Measurements from ENCODE around the gene INTU.
"Not testable (repeated sequence)": the region's sequence is repeated elsewhere in the genome, so short reads cannot be mapped to it uniquely, and the experiment has no call there.

The INTU gene

DNA sequence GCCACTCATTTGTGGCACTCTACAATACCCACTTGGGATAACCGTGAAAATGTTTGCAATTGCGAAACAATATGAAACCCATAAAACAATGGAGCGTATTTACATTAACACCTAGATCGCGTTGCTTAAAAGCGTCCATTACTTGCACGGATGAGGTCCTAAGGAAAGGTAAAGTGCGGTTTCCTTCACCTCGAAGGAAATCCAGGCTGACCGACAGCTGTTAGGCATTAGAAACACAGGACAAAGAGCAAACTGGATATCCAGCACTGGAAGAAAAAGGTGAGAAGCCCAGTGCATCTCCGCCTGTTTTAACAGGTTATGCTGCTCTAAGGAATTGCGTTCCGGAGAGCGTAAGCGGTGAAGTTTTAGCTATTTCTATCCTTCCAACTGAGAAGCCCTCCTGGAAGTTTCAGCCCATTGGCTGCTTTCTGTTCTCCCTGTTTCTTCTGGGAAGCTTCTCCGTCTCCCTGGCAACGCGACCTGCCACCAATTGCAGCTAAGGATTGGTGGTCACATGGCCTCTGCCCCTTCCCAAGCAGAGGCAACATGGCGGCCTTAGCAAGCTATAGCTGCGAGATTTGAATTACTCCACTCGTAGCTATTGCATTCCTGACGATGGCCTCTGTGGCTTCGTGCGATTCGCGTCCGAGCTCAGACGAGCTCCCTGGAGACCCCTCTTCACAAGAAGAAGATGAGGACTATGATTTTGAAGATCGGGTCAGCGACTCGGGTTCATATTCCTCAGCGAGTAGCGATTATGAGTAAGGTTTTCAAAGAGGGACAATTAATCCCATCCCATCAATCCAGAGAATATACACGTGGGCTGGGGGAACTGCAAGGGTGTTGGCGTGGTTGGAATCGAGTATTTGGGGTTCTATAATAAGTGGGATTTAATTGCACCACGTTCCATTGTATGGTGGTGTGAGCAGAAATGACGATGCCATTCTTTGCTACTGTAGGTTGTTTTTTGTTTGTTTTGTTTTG, at the start of gene INTU:
INTU (plus strand) TSS at position 538 of the 984 bp plus-strand sequence; CDS start at position 616, 78 bp downstream.
- DNase-seq (ENCODE audit: low read depth in 2 of 2): no peak

DNA sequence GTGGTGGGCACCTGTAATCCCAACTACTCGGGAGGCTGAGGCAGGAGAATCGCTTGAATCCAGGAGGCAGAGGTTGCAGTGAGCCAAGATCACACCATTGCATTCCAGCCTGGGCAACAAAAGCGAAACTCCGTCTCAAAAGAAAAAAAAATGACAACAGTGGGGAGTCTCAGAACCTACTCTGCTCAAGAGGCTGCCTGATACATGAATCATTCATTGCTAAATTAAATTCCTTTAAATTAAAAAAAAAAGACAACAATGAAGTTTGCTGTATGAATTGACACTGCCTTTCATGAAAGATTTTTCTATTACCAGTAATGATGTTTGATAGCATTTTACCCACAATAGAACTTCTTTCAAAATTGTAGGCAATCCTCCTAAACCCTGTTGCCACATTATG, 46.3 kb upstream of the INTU start:
- DNase-seq (ENCODE audit: low read depth in 2 of 2): not testable (repeated sequence)

DNA sequence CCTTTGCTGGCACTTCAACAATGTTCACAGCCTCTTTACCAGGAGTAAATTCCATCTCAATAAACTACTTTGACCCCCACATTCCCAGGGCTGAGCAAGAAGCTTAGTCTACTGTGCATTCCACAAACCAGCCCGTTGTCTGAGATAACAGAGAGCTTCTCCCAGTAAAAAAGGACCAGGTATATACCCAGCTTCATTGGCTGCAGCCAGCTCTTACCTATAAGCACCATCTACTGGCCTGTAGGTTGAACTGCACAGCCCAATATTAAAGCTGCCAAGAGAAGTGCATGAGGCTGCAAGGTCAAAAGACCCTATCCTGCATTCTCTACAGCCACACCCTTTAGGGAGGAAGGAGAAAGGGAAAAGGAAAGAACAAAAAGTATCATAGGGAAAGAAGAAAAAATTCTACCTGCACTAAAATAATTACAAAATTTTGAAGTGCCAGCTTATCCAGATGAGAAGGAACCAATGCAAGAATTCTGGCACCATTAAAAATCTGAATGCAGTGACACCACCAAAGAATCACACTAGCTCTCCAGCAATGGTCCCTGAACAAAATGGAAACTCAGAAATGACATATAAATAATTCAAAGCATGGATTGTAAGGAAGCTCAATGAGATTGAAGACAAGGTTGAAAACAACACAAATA, 45.7 kb upstream of the INTU start:
- no peak for DNase-seq (ENCODE audit: low read depth in 2 of 2)

DNA sequence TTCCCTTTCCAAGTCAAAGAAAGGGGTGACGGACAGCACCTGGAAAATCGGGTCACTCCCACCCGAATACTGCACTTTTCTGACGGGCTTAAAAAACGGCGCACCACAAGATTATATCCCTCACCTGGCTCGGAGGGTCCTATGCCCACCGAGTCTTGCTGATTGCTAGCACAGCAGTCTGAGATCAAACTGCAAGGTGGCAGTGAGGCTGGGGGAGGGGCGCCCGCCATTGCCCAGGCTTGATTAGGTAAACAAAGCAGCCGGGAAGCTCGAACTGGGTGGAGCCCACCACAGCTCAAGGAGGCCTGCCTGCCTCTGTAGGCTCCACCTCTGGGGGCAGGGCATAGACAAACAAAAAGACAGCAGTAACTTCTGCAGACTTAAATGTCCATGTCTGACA, 43.6 kb upstream of the INTU start:
- DNase-seq (ENCODE audit: low read depth in 2 of 2): not testable (repeated sequence)

DNA sequence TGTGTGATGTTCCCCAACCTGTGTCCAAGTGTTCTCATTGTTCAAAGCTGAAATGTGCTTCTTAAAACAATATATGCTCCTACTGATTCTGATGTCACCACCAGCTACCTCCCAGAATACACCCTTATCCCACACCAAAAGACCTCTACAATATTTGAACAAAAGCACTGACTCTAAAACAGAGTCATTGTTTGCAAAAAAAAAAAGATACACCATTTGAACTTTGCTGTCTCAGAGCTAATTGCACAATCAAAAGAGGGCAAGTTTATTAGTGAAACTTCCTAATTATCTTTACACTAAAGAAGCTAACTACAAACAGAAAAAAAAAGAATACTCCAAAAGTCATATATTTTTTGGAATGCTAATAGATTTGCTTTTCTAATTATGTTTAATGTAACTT, 34.1 kb upstream of the INTU start:
- DNase-seq (ENCODE audit: low read depth in 2 of 2): no peak

DNA sequence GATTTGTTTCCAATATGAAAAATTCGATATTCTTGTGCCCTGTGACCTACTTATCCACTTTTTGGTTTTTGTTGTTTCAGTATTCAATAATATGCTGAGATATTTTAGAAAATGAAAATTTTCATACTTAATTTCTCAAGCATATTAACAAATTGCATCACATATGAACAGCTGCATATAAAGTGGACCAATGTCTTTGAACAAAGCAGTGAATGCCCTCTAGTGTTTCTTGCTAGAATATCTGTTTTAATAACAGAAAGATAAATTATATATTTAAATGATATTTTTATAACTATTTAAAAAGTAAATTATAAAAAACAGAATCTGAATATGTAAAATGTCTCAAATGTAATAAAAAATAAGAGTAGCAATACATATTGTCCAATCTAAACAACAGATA, 31.7 kb upstream of the INTU start:
- DNase-seq (ENCODE audit: low read depth in 2 of 2): no peak

DNA sequence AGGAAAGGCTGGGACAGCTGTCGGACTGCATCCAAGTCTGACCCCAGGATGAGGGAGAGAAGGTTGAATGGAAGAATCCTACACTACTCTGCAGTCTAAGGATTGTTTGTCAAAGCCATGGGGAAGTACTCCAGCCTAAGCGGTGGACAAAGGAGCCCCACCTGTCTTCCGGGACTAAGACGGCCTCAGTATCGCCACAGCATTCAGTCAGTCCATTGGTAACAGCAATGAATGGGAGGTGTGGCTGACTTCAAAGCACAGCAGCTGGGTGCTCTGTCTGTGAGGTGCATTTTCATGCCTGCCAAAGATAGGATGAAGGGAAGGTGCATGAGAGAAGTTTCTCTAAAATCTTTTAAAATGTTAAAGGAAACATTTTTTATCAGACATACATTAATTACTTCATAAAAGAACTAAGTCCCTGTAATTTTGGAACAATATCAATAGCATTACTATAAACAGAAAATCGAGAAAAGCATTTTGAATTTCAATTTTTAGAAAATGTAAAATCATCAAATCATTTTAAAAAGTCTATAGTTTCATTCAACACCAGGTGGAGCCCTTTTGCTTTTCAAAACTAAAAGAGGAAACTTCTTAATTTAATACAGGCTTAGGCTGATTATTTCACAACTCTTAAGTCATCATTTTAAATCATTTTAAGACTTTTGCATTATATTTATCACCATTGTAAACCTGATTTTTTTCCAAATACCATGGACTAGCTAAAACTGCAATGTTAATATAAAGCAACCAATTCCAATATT, 27.6 kb upstream of the INTU start:
- DNase-seq (ENCODE audit: low read depth in 2 of 2): no peak

DNA sequence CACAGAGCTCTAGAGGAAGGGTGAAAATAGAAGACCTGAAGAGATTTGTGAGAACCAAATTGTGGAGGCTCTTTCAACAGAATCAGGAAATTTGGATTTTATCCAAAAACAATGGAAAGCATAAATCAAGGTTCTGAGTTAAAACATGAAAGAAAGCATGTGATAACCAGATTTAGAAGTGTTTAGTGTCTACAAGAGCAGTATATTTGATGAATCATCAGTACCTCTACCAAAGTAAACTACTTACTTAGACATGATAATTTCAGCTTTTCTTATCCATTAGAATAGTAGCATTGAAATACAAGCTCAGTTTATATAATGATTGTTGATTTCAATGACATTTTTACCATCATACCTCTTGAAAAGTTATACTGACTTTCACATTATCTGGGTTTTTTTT, 25.9 kb upstream of the INTU start:
- no peak for DNase-seq (ENCODE audit: low read depth in 2 of 2)

DNA sequence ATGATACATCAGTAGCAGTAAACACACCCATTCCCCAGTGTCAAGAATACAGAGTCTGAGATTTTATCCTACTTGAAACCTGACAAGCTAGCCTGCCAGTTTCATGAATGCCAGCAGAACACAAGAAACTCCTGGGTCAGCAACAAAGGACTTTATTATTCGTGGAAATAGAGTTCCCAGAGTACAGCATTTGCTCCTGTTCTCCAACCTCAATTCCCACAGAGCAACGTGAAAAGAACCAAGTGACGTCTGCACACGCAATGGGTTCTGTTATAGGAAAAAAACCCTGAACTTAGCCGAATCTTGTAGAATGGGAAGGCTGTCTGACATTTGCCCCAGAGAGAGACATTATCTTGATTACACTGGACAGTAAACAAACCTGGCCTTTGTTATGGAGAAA, 23.3 kb upstream of the INTU start:
- no peak for DNase-seq (ENCODE audit: low read depth in 2 of 2)

DNA sequence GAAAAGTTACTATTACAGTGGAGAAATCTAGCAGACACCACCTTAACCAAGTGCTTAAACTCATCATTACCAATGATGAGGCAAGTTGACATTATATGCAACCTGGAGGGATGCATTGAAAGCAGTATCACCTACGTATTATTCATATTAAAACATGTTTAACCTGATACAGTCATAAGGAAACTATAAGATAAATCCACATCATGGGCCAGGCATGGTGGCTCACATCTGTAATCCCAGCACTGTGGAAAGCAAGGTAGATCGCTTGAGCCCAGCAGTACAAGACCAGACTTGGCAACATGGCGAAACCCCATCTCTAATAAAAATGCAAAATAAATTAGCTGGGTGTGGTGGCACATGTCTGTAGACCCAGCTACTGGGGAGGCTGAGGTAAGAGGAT, 22.3 kb upstream of the INTU start:
- DNase-seq (ENCODE audit: low read depth in 2 of 2): no peak

DNA sequence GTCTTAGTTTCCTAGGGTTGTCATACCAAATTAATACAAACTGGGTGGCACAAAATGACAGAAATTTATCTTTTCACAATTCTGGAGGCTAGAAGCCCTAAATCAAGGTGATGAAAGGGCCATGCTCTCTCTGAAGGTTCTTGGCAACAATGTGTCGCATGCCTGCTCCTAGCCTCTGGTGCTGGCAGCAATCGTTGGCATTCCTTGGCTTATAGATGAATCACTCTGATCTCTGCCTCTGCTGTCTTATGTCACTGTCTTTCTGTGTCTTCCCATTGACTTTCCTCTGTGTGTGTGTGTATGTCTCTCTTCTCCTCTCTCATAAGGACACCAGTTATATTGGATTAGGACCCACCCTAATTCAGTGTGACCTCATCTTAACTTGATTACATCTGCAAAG, 15.9 kb upstream of the INTU start:
- DNase-seq (ENCODE audit: low read depth in 2 of 2): no peak

DNA sequence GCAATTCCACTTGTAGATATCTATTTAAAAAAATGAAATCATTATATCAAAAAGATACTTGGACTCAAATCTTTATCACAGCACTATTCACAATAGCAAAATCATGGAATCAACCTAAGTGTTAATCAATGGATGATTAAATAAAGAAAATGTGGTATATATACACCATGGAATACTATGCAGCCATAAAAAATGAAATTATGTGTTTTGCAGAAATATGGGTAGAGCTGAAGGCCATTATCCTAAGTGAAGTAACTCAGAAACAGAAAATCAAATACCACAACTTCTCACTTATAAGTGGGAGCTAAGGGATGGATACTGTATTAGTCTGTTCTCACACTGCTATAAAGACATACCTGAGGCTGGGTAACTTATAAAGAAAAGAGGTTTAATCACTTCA, 14.3 kb upstream of the INTU start:
- no peak for DNase-seq (ENCODE audit: low read depth in 2 of 2)

DNA sequence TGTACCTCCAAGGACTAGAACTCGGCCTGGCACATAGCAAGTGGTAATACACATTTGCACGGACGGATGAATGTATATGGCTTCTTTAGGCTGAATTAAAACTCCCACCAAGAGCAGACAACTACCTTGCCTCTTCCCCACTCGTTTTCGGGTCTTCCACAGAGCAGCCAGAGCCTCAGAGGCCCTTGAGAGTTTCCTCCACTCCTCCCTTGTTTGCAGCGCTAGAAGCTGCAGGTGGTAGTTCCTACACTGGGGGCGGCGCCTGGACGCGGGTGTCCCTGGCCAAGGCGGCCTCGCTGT, 10.2 kb upstream of the INTU start:
- no peak for DNase-seq (ENCODE audit: low read depth in 2 of 2)

DNA sequence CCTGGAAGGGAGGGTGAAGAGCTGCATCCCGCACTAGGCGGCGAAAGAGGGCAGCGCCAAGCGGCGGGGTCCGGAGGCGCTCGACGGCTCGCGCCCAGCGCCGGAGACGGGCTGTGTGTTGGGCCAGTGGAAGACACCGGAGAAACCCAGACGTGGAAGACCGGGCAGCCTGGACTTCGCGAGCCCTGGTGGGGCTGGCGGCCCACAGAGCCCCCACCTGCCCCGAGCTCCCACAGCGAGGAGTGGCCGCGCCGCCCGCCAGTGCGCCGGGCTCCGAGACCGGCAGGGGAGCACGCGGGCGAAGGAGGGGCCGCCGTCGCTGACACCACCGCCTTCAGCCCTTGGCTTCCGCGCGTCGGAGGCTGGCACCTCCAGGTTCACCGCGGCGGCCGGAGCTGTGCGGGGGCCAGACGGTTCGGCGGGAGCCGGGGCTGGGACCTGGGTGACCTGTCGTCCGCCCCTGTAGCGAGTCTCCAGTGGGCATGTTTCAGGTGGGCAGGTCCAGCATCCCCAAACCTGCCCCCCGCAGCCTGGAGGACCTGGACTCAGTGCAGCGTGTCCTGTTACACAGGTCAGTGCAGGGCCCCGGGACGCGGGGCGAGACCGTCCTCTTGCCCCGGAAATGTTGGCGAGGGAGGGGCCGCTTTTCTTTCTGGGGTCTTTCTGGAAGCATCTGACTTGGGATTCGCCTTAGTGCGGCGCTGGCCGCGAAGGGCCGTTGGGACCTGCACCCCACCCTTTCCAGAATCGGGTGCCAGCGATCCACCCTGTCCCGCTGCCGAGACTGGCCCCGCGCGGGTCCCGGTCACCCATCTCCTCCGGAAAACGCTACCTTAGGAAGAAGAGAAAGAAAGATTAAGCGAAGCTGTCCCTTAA, 9.6 kb upstream of the INTU start:
- no peak for DNase-seq (ENCODE audit: low read depth in 2 of 2)

DNA sequence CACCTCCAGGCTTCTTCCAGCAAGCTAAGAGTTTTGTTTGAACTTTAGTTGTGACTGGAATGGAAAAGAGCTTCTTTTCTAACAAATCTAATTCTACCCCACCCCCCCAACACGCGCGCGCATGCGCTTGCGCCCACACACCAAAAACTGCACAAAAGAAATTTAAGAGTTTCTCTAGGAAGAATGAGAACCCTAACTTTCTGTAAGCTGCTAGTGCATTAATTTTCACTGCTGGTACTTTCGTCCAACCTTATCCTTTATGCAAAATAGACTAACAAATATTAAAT, 9.0 kb upstream of the INTU start:
- DNase-seq (ENCODE audit: low read depth in 2 of 2): no peak

DNA sequence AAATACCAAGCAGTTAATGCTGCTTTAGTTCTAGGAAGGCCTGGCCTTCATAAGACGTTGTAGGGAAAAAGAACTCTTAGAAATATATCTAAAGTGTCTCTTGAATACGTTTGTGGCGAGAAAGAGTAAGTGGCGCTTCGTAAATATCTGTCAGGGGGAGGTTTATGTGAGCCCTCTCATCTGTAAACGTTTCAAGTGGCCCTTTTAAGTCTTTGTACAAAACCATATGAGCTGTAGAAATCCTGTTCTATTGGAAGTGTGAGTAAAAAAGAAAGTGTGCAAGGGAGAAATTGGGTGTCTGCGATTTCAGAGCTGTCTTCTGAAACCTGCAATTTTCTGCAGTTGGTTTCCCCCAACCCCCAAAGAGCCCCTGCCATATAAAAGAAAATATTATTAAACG, 8.6 kb upstream of the INTU start:
- DNase-seq (ENCODE audit: low read depth in 2 of 2): no peak

DNA sequence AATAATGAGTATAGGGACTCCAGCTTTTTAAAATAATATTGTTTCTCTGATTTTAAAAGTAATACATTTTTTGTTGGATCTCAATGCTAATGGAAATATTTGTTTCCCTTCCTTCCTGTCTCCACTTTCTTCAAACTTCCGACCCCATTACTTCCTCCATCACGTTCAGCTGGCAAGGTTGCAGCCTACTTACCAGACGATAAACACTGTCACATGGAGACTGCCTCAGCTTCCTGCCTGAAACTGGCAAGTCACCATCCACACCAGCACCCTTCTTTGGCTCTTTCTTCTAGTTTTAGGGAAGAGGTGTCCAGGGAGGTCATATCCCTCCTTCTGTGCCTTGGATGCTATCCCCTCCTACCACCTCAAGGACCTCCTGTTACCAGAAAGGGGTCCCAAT, 3.4 kb upstream of the INTU start:
- DNase-seq (ENCODE audit: low read depth in 2 of 2): no peak

DNA sequence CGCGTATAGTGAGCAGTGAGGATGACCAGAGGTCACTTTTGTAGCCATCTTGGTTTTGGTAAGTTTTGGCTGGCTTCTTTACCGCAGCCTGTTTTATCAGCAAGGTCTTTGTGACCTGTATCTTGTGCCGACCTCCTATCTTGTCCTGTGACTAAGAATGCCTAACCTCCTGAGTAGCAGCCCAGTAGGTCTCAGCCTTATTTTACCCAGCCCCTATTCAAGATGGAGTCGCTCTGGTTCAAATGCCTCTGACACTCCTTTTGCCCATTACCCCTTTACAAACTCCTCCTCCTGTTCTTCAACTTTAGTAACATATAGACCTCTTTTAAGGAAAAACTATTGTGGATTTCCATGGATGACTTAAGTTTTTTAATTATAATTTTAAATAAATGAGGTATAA, 2.6 kb upstream of the INTU start:
- no peak for DNase-seq (ENCODE audit: low read depth in 2 of 2)

DNA sequence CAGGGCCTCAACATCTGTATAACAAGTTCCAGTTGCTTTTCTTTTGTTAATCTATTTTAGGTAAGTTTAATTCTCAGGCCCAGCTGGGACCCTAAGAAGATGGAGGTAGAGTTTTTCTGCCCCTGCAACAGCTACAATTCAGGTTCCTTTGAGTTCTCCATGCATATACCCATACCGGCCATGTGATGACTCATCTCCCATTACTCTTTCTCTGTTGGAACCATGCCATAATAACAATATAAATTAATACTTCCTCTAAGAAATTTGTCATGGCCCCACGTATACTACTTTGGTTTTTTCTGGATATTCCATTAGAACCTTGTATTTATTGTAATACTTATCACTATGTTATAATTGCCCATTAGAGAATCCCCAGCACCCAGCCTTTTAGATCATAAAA, 1.3 kb upstream of the INTU start:
- DNase-seq (ENCODE audit: low read depth in 2 of 2): no peak

DNA sequence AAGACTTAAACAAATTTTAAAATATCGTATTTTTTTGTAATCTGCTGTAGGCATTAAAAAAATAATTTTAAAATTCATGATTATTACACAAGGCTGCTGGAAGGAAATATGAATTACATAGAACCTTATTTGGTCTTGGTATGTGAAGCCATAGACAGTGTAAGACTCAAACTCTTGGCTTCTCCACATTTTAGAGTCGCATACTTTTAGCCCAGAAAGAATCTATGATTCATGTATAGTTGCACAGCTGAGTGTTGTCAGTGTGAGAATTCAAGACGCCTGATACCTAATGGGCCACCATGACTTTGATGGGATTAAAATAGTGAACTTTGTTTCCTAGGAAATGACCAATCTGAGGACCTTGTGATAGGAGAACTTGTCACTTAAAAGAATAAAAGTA, 1.4 kb downstream of the INTU start:
- no peak for DNase-seq (ENCODE audit: low read depth in 2 of 2)

DNA sequence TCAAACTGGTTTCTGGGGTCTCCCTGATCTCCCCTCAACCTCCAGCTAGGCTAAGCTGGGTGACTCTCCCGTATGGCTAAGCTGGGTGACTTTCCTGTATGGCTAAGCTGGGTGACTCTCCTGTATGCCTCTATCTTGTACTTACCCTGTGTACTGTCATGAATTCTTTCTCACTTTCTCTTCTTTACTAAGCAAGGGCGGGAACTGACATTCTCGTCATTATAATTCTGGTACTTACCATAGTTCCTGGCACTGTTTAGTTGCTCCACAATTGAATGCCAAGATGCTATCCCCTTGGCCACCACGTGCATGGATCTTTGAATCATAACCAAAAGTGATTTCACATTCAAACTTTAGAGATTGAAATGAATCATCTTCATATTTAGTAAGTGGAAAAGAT, 8.8 kb downstream of the INTU start:
- DNase-seq (ENCODE audit: low read depth in 2 of 2): no peak

DNA sequence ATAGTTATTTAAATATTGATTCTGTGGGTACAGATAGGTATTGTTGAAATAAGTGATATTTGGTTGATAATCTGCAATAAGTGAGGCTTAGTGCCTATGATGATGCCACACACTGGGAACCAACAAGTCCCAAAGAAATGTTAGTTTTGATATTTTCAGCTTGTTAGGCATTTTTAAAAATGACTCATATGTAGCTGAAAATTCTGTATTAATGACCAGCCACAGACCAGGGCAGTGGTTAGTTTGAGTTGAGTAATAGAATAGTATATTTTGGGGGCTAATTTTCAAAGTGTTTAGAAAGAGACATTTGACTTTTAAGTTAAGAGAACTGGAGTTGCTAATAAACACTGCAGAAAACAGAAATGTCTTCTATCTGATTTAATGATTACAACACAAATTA, 9.4 kb downstream of the INTU start:
- DNase-seq (ENCODE audit: low read depth in 2 of 2): no peak

All from stimulated activated CD8-positive, alpha-beta memory T cell treated with anti-CD3 and anti-CD28 coated beads, Interleukin-15, amount 100 ng/mL, for 4 hours (primary cell).